Ovary (tissue), 3 donors: ENCODE results near the gene FLNC.

Experiments
- EP300 ChIP-seq: sonication (generic); formaldehyde crosslinking; IDR thresholded peaks from one replicate; pipeline ENCODE4 v1.6.1; 2017; ENCODE audit warnings: antibody characterized with exemption
- POLR2A ChIP-seq: fragments of 450-650 bp; IDR thresholded peaks from one replicate; pipeline ENCODE4 v1.6.1; 2017; ENCODE audit warnings: antibody characterized with exemption, mild to moderate bottlenecking, moderate library complexity
- TF ChIP-seq, protein P1 (sequence below), 3 donors: fragments of 450-650 bp in 2 of 3; fragments of 200-600 bp in 1 of 3; IDR thresholded peaks; one replicate each; pipeline versions ENCODE4 v1.5.1 to v1.8.0; 2016 to 2022; ENCODE audit warnings: antibody characterized with exemption in 3 of 3, mild to moderate bottlenecking in 1 of 3
- donor health status: DM: no; HTN: no; CAD: no.

DNA sequence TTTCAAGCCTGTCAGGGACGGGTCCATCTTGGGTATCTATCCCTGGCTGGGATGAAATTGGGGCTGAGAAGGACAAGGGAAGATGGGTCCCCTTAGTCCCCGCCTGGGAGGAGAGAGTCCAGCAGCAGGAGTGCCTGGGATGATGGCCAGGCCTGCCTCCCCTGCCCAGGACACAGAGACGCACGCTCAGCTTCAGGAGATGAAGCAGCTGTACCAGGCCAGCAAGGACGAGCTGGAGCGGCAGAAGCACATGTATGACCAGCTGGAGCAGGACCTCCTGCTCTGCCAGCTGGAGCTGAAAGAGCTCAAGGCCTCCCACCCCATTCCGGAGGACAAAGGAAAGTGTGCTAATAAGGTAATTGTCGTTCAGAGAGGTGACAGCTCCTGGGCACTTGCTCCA lies 23.0 kb upstream of the FLNC start:
- TF ChIP-seq, protein P1, sequence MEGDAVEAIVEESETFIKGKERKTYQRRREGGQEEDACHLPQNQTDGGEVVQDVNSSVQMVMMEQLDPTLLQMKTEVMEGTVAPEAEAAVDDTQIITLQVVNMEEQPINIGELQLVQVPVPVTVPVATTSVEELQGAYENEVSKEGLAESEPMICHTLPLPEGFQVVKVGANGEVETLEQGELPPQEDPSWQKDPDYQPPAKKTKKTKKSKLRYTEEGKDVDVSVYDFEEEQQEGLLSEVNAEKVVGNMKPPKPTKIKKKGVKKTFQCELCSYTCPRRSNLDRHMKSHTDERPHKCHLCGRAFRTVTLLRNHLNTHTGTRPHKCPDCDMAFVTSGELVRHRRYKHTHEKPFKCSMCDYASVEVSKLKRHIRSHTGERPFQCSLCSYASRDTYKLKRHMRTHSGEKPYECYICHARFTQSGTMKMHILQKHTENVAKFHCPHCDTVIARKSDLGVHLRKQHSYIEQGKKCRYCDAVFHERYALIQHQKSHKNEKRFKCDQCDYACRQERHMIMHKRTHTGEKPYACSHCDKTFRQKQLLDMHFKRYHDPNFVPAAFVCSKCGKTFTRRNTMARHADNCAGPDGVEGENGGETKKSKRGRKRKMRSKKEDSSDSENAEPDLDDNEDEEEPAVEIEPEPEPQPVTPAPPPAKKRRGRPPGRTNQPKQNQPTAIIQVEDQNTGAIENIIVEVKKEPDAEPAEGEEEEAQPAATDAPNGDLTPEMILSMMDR (IDR thresholded peaks at IDR 0.05) = no peak
- TF ChIP-seq POLR2A = no peak
- no peak for TF ChIP-seq EP300
